ENCODE data around the gene MAPKAP1.
"Not testable (repeated sequence)": the region's sequence is repeated elsewhere in the genome, so short reads cannot be mapped to it uniquely, and the experiment has no call there.

MAPKAP1 gene

GRCh38 chr9:125601961-125602360 lies 105.0 kb downstream of the MAPKAP1 start:
- no peak for DNase-seq

GRCh38 chr9:125600194-125600593 lies 106.8 kb downstream of the MAPKAP1 start:
- DNase-seq = no peak

- DNase-seq = no peak
Observed at GRCh38 chr9:125594223-125594610, 112.8 kb downstream of the MAPKAP1 start.

- DNase-seq = no peak
Observed at GRCh38 chr9:125593581-125594222, 113.3 kb downstream of the MAPKAP1 start.

GRCh38 chr9:125591888-125592287 lies 115.1 kb downstream of the MAPKAP1 start:
- no peak for DNase-seq

- DNase-seq = no peak
Observed at GRCh38 chr9:125591245-125591644, 115.8 kb downstream of the MAPKAP1 start.

GRCh38 chr9:125589287-125589686 lies 117.7 kb downstream of the MAPKAP1 start:
- no peak for DNase-seq

- DNase-seq = no peak
Observed at GRCh38 chr9:125587819-125588460, 119.1 kb downstream of the MAPKAP1 start.

GRCh38 chr9:125586172-125586511 lies 120.9 kb downstream of the MAPKAP1 start:
- no peak for DNase-seq

GRCh38 chr9:125585503-125586171 lies 121.4 kb downstream of the MAPKAP1 start:
- DNase-seq = no peak

- no peak for DNase-seq
Observed at GRCh38 chr9:125580701-125581286, 126.2 kb downstream of the MAPKAP1 start.

GRCh38 chr9:125579030-125579932 lies 127.7 kb downstream of the MAPKAP1 start:
- no peak for DNase-seq

- DNase-seq = no peak
Observed at GRCh38 chr9:125574126-125574877, 132.7 kb downstream of the MAPKAP1 start.

GRCh38 chr9:125572461-125572860 lies 134.5 kb downstream of the MAPKAP1 start:
- DNase-seq = not testable (repeated sequence)

GRCh38 chr9:125571824-125572223 lies 135.2 kb downstream of the MAPKAP1 start:
- not testable (repeated sequence) for DNase-seq

GRCh38 chr9:125570246-125570645 lies 136.8 kb downstream of the MAPKAP1 start:
- no peak for DNase-seq

GRCh38 chr9:125568621-125569020 lies 138.4 kb downstream of the MAPKAP1 start:
- DNase-seq = no peak

- not testable (repeated sequence) for DNase-seq
Observed at GRCh38 chr9:125566051-125566450, 141.0 kb downstream of the MAPKAP1 start.

GRCh38 chr9:125565126-125565525 lies 141.9 kb downstream of the MAPKAP1 start:
- DNase-seq = no peak

- no peak for DNase-seq
Observed at GRCh38 chr9:125564631-125565030, 142.4 kb downstream of the MAPKAP1 start.

- no peak for DNase-seq
Observed at GRCh38 chr9:125561509-125562148, 145.4 kb downstream of the MAPKAP1 start.

GRCh38 chr9:125559894-125560293 lies 147.1 kb downstream of the MAPKAP1 start:
- no peak for DNase-seq

Data from 8988T (cell line).